K562 (cell line): ENCODE results near the gene TMX1. TPM values are rescaled to one million over a fixed set of nuclear protein-coding genes. Genes with fewer than 3 reads are reported as not detected.

Experiments
- BHLHE40 ChIP-seq: IDR thresholded peaks from 2 replicates; pipeline ENCODE4 v1.6.1; 2011; ENCODE audit warnings: low read length, improper control_type of control experiment
- CBX8 ChIP-seq: fragments of 200-600 bp; sonication (generic); IDR thresholded peaks from 2 replicates; pipeline ENCODE4 v1.6.1; 2012; ENCODE audit warnings: borderline replicate concordance, mixed run types, low read depth, mild to moderate bottlenecking, moderate library complexity, mixed read lengths, low read length, control low read depth, inconsistent platforms; ENCODE audit not compliant: poor library complexity, severe bottlenecking; ENCODE audit errors: extremely low read depth
- CC2D1A ChIP-seq: fragments of 450-650 bp; IDR thresholded peaks from 2 replicates; pipeline ENCODE4 v1.6.1; 2017; ENCODE audit warnings: mild to moderate bottlenecking
- CEBPG ChIP-seq, 3 experiments: fragments of 200-800 bp in 1 of 3; sonication (Bioruptor generic) in 1 of 3; sonication (generic) in 1 of 3; formaldehyde crosslinking in 1 of 3; IDR thresholded peaks in 2 of 3; conservative IDR thresholded peaks in 1 of 3; 2 replicates each; pipeline versions ENCODE4 v1.6.1 to v1.8.0; 2016 to 2022; ENCODE audit warnings: missing compliant biosample characterization in 2 of 3, missing genetic modification characterization in 2 of 3, mild to moderate bottlenecking in 1 of 3, missing genetic modification reagents in 1 of 3
- EP300 ChIP-seq: IDR thresholded peaks from 2 replicates; pipeline ENCODE4 v1.6.1; 2012; ENCODE audit warnings: low read length, improper control_type of control experiment
- FUS ChIP-seq: fragments of 200-400 bp; formaldehyde crosslinking; optimal IDR thresholded peaks from 2 replicates; pipeline ENCODE3; 2017; ENCODE audit warnings: low read depth, low read length
- MED1 ChIP-seq: sonication (generic); formaldehyde crosslinking; IDR thresholded peaks from 2 replicates; pipeline ENCODE4 v1.8.1; 2023; ENCODE audit warnings: missing genetic modification reagents, borderline replicate concordance
- ZFX ChIP-seq: sonication (generic); formaldehyde crosslinking; IDR thresholded peaks from 2 replicates; pipeline ENCODE4 v1.8.0; 2022; ENCODE audit warnings: mild to moderate bottlenecking, missing genetic modification reagents, moderate library complexity
- ZNF384 ChIP-seq: IDR thresholded peaks from 2 replicates; pipeline ENCODE4 v1.6.1; 2012; ENCODE audit warnings: low read depth, low read length, improper control_type of control experiment
- polyA plus RNA-seq, 8 experiments: library from polyadenylated mRNA; depleted of rRNA in 4 of 8; stranded (reverse) in 5 of 8; unstranded in 3 of 8; fragments of >200 nt; fragmentation: Nextera tagmentation in 2 of 8; fragmentation: Illumina TruSeq in 1 of 8; extraction: Ambion mirVana in 2 of 8; extraction: Trizol in 1 of 8; gene quantifications; 2 replicates each; pipeline versions ENCODE4 v1.2.1 to v1.2.3, GENCODE V29; 2011 to 2014; ENCODE audit warnings: inconsistent platforms in 1 of 8, missing spikeins in 1 of 8
- total RNA-seq, 7 experiments: library from RNA; depleted of rRNA in 6 of 7; stranded (reverse); fragments of >200 nt in 6 of 7; fragmentation: Illumina TruSeq in 2 of 7; extraction: Trizol in 2 of 7; gene quantifications; 2 replicates each; pipeline versions ENCODE4 v1.2.1 to v1.2.3, GENCODE V29; 2011 to 2021; ENCODE audit warnings: low replicate concordance in 1 of 7
- TF ChIP-seq, protein P1 (sequence below): fragments of 450-650 bp; IDR thresholded peaks from 2 replicates; pipeline ENCODE4 v1.7.0; 2016; ENCODE audit warnings: borderline replicate concordance
- TF ChIP-seq, protein P2 (sequence below): fragments of 450-650 bp; IDR thresholded peaks from 2 replicates; pipeline ENCODE4 v1.6.1; 2016; ENCODE audit warnings: low read depth

Gene TMX1
- total and polyA plus RNA-seq, 9 of the 15 experiments (the other 6 are each of a cell fraction or from before 2014, with no cell fraction given) = 19.5 to 101 (median 34.7) TPM

DNA sequence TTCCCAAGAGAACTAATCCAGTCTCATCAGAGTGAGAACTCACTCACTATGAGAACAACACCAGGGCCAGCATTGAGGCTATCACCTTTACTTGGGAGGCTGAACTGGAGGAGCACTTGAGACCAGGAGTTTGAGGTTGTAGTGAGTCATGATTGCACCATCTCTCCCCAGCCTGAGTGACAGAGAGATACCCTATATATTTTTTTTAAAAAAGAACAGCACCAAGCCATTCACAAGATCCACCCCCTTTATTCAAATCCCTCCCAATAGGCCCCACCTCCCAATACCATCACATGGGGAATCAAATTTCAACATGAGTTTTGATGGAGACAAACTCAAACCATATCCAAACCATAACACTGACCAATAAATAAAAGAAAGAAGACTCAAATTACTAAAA is 3.7 kb upstream of the TMX1 start (continued):
- TF ChIP-seq, protein P1, sequence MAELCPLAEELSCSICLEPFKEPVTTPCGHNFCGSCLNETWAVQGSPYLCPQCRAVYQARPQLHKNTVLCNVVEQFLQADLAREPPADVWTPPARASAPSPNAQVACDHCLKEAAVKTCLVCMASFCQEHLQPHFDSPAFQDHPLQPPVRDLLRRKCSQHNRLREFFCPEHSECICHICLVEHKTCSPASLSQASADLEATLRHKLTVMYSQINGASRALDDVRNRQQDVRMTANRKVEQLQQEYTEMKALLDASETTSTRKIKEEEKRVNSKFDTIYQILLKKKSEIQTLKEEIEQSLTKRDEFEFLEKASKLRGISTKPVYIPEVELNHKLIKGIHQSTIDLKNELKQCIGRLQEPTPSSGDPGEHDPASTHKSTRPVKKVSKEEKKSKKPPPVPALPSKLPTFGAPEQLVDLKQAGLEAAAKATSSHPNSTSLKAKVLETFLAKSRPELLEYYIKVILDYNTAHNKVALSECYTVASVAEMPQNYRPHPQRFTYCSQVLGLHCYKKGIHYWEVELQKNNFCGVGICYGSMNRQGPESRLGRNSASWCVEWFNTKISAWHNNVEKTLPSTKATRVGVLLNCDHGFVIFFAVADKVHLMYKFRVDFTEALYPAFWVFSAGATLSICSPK = no peak
- TF ChIP-seq CEBPG (CRISPR knock-in tag; IDR thresholded peaks at IDR 0.05) (peak; percentile 81), CEBPG (tag; conservative IDR thresholded peaks at IDR 0.05 in 1 of 2, IDR thresholded peaks at IDR 0.05 in 1 of 2) (peak; percentile 8 to 86; a peak in 2 of 4 replicates), CC2D1A (no peak), ZNF384 (peak; percentile 49; the same call in 1 of the 2 replicates), EP300 (no peak), CBX8 (no peak), BHLHE40 (no peak), MED1 (CRISPR knock-in tag) (no peak), FUS (no peak), ZFX (CRISPR knock-in tag) (no peak)
- TF ChIP-seq, protein P2, sequence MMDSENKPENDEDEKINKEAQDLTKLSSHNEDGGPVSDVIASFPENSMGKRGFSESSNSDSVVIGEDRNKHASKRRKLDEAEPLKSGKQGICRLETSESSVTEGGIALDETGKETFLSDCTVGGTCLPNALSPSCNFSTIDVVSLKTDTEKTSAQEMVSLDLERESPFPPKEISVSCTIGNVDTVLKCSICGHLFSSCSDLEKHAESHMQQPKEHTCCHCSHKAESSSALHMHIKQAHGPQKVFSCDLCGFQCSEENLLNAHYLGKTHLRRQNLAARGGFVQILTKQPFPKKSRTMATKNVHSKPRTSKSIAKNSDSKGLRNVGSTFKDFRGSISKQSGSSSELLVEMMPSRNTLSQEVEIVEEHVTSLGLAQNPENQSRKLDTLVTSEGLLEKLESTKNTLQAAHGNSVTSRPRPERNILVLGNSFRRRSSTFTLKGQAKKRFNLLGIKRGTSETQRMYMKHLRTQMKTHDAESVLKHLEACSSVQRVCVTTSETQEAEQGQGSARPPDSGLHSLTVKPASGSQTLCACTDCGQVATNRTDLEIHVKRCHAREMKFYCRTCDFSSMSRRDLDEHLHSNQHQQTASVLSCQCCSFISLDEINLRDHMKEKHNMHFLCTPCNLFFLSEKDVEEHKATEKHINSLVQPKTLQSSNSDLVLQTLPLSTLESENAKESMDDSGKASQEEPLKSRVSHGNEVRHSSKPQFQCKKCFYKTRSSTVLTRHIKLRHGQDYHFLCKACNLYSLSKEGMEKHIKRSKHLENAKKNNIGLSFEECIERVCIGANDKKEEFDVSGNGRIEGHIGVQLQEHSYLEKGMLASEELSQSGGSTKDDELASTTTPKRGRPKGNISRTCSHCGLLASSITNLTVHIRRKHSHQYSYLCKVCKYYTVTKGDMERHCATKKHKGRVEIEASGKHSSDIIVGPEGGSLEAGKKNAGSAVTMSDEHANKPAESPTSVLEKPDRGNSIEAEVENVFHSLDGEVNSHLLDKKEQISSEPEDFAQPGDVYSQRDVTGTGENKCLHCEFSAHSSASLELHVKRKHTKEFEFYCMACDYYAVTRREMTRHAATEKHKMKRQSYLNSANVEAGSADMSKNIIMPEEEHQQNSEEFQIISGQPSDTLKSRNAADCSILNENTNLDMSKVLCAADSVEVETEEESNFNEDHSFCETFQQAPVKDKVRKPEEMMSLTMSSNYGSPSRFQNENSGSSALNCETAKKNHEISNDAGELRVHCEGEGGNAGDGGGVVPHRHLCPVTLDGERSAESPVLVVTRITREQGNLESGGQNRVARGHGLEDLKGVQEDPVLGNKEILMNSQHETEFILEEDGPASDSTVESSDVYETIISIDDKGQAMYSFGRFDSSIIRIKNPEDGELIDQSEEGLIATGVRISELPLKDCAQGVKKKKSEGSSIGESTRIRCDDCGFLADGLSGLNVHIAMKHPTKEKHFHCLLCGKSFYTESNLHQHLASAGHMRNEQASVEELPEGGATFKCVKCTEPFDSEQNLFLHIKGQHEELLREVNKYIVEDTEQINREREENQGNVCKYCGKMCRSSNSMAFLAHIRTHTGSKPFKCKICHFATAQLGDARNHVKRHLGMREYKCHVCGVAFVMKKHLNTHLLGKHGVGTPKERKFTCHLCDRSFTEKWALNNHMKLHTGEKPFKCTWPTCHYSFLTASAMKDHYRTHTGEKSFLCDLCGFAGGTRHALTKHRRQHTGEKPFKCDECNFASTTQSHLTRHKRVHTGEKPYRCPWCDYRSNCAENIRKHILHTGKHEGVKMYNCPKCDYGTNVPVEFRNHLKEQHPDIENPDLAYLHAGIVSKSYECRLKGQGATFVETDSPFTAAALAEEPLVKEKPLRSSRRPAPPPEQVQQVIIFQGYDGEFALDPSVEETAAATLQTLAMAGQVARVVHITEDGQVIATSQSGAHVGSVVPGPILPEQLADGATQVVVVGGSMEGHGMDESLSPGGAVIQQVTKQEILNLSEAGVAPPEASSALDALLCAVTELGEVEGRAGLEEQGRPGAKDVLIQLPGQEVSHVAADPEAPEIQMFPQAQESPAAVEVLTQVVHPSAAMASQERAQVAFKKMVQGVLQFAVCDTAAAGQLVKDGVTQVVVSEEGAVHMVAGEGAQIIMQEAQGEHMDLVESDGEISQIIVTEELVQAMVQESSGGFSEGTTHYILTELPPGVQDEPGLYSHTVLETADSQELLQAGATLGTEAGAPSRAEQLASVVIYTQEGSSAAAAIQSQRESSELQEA = no peak
